ENCODE measurements around the gene TGFBR2. TPM values are rescaled to one million over a fixed set of nuclear protein-coding genes. Genes with fewer than 3 reads are reported as not detected.

TGFBR2 gene
- total RNA-seq, 1 experiment from 2014 or later, result 19.4 TPM

- in situ Hi-C loops (cut with HindIII; ENCODE audit: low pct_unique_long_range_greater_than_20kb, low sequenced_read_pairs), result no loop called here
- no peak for DNase-seq (ENCODE audit: low read depth, low spot score)
These were observed 131.5 kb downstream of the TGFBR2 start for GRCh38 chr3:30737743-30738499.

DNA sequence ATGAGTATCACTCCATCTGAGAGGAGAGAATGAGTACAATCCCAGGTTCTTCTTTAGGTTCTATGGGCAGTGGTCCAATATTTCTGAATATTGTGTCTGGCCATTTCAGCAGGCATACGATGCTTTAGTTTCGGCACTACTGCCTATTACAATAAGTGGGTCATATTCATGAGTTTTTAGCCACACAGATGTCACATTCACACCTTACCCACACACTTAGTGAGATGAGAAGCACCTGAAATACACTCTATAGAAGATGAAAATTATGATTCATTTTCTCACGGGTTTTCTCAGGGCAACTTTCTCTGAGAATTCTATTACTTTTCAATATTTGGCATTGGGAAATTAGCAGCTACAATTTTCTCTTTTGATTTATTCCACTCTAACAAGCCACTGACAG lies 132.2 kb downstream of the TGFBR2 start:
- in situ Hi-C loops (cut with HindIII; ENCODE audit: low pct_unique_long_range_greater_than_20kb, low sequenced_read_pairs), result no loop called here
- DNase-seq (ENCODE audit: low read depth, low spot score), result no peak

- in situ Hi-C loops (cut with HindIII; ENCODE audit: low pct_unique_long_range_greater_than_20kb, low sequenced_read_pairs), result no loop called here
- DNase-seq (ENCODE audit: low read depth, low spot score), result no peak
These were observed 135.5 kb downstream of the TGFBR2 start for GRCh38 chr3:30741889-30742288.

GRCh38 chr3:30742796-30743619 lies 136.6 kb downstream of the TGFBR2 start:
- DNase-seq (ENCODE audit: low read depth, low spot score), result no peak
- in situ Hi-C loops (cut with HindIII; ENCODE audit: low pct_unique_long_range_greater_than_20kb, low sequenced_read_pairs), result no loop called here
